Measurements from ENCODE around the gene HSDL1.

GRCh38 chr16:84174396-84174795, 29.4 kb upstream of the HSDL1 start:
- TF ChIP-seq CTCF (IDR thresholded peaks at IDR 0.05): no peak
- TF ChIP-seq EZH2 (IDR thresholded peaks at IDR 0.05): no peak
- TF ChIP-seq EZH2phosphoT487 (IDR thresholded peaks at IDR 0.05): no peak
